A549 (cell line): ENCODE results near the gene ZFP36L1. TPM values are rescaled to one million over a fixed set of nuclear protein-coding genes. Genes with fewer than 3 reads are reported as not detected.

ENCODE experiments used
- ATAC-seq, 2 experiments: fragments of 200-7000 bp in 1 of 2; fragments of >200 bp in 1 of 2; cut with Nextera tagmentation in 1 of 2; cut with Tn5 transposase in 1 of 2; 3 replicates each; pipeline versions ENCODE4 v1.8.0 to v1.9.1; 2018 to 2020; ENCODE audit warnings: mild to moderate bottlenecking in 1 of 2, moderate library complexity in 1 of 2
- CTCF ChIA-PET: fragments of 300-600 bp; sonication (Branson Sonifier 250); formaldehyde crosslinking; extraction: SDS; loops from one replicate; lab custom pipeline; 2021; ENCODE audit warnings: antibody characterized with exemption, inconsistent platforms; lab: Yijun Ruan, JAX
- POLR2A ChIA-PET: fragments of 350-600 bp; formaldehyde crosslinking; extraction: SDS; loops from one replicate; lab custom pipeline; 2021; ENCODE audit warnings: antibody characterized with exemption, inconsistent platforms; lab: Yijun Ruan, JAX
- DNase-seq, 2 experiments: peaks; one replicate each; pipeline versions ENCODE4 v3.0.0 to v3.0.0-alpha.2; 2011 to 2016; ENCODE audit warnings: low read depth in 1 of 2, low spot score in 1 of 2
- FAIRE-seq: peaks from 2 replicates; lab custom pipeline; 2011; peaks lifted over from hg19 to GRCh38; lab: Jason Lieb, UNC
- H3K27ac ChIP-seq, 2 experiments: fragments of >200 bp; sonication (Bioruptor Twin); formaldehyde crosslinking; 3 replicates each; pipeline ENCODE4 v1.5.1; 2016 to 2017
- H3K4me1 ChIP-seq: fragments of >200 bp; sonication (Bioruptor Twin); formaldehyde crosslinking; 3 replicates; pipeline ENCODE4 v1.6.1; 2016
- H3K4me2 ChIP-seq: fragments of >200 bp; sonication (Bioruptor Twin); formaldehyde crosslinking; 3 replicates; pipeline ENCODE4 v1.6.1; 2016
- H3K4me3 ChIP-seq: fragments of >200 bp; sonication (Bioruptor Twin); formaldehyde crosslinking; 3 replicates; pipeline ENCODE4 v1.5.1; 2016
- H3K9me3 ChIP-seq: fragments of >200 bp; sonication (Bioruptor Twin); formaldehyde crosslinking; 3 replicates; pipeline ENCODE4 v1.6.1; 2016
- ATOH8 ChIP-seq: fragments of 250-450 bp; sonication (Bioruptor Pico); IDR thresholded peaks from 2 replicates; pipeline ENCODE4 v1.5.0; 2020; ENCODE audit warnings: low read depth, mild to moderate bottlenecking, moderate library complexity
- BCL3 ChIP-seq: fragments of >200 bp; sonication (Bioruptor Twin); formaldehyde crosslinking; IDR thresholded peaks from 3 replicates; pipeline ENCODE4 v1.6.1; 2016
- CBX2 ChIP-seq: fragments of 200-600 bp; sonication (generic); IDR thresholded peaks from 2 replicates; pipeline ENCODE4 v1.6.1; 2016; ENCODE audit warnings: low read depth, mild to moderate bottlenecking, borderline replicate concordance
- CEBPB ChIP-seq, 2 experiments: fragments of >200 bp in 1 of 2; sonication (Bioruptor Twin) in 1 of 2; formaldehyde crosslinking in 1 of 2; IDR thresholded peaks; 2 replicates each; pipeline ENCODE4 v1.6.1; 2012 to 2016
- CHD2 ChIP-seq: fragments of 150-350 bp; IDR thresholded peaks from 2 replicates; pipeline ENCODE4 v1.6.1; 2014; ENCODE audit warnings: low read length; ENCODE audit not compliant: partially characterized antibody
- CHD4 ChIP-seq: fragments of 200-600 bp; sonication (generic); IDR thresholded peaks from 2 replicates; pipeline ENCODE4 v1.6.1; 2016; ENCODE audit warnings: antibody characterized with exemption, mild to moderate bottlenecking, borderline replicate concordance
- ELK1 ChIP-seq: fragments of 150-350 bp; IDR thresholded peaks from 2 replicates; pipeline ENCODE4 v1.6.1; 2014; ENCODE audit warnings: low read depth, mild to moderate bottlenecking, low read length
- FOSB ChIP-seq: fragments of 250-450 bp; sonication (Bioruptor Pico); IDR thresholded peaks from 2 replicates; pipeline ENCODE4 v1.5.0; 2020; ENCODE audit warnings: mild to moderate bottlenecking, moderate library complexity
- HDAC2 ChIP-seq: fragments of 200-600 bp; sonication (generic); IDR thresholded peaks from 2 replicates; pipeline ENCODE4 v1.6.1; 2016
- HES2 ChIP-seq: fragments of >200 bp; sonication (Bioruptor Twin); formaldehyde crosslinking; IDR thresholded peaks from 2 replicates; pipeline ENCODE4 v1.6.1; 2016
- HOXB13 ChIP-seq: fragments of 250-450 bp; sonication (Bioruptor Pico); IDR thresholded peaks from 2 replicates; pipeline ENCODE4 v1.5.0; 2020; ENCODE audit warnings: low read depth, mild to moderate bottlenecking, moderate library complexity
- HOXB5 ChIP-seq: fragments of 250-450 bp; sonication (Bioruptor Pico); IDR thresholded peaks from 2 replicates; pipeline ENCODE4 v1.5.0; 2020; ENCODE audit warnings: mild to moderate bottlenecking, moderate library complexity
- JUN ChIP-seq, 2 experiments: fragments of >200 bp; sonication (Bioruptor Twin); formaldehyde crosslinking; IDR thresholded peaks; 2 replicates in 1 of 2; 3 replicates in 1 of 2; pipeline ENCODE4 v1.6.1; 2016 to 2017
- KDM5A ChIP-seq: fragments of 200-600 bp; sonication (generic); IDR thresholded peaks from 2 replicates; pipeline ENCODE4 v1.6.1; 2016; ENCODE audit warnings: antibody characterized with exemption, mild to moderate bottlenecking
- NFE2L2 ChIP-seq: fragments of 150-350 bp; conservative IDR thresholded peaks from 2 replicates; pipeline ENCODE4 v1.6.1; 2014; ENCODE audit warnings: low read length
- PBX3 ChIP-seq: IDR thresholded peaks from 2 replicates; pipeline ENCODE4 v1.6.1; 2012
- RARB ChIP-seq: fragments of 250-450 bp; sonication (Bioruptor Pico); IDR thresholded peaks from 2 replicates; pipeline ENCODE4 v1.8.0; 2021; ENCODE audit warnings: mild to moderate bottlenecking, moderate library complexity
- REST ChIP-seq: fragments of 200-600 bp; sonication (generic); IDR thresholded peaks from 2 replicates; pipeline ENCODE4 v1.6.1; 2016; ENCODE audit warnings: antibody characterized with exemption, mild to moderate bottlenecking, moderate library complexity
- USF2 ChIP-seq: fragments of 450-650 bp; IDR thresholded peaks from 2 replicates; pipeline ENCODE4 v1.6.1; 2014; ENCODE audit warnings: antibody characterized with exemption
- ZC3H11A ChIP-seq: fragments of 450-650 bp; IDR thresholded peaks from 2 replicates; pipeline ENCODE4 v1.6.1; 2014; ENCODE audit warnings: antibody characterized with exemption, mild to moderate bottlenecking
- ZNF302 ChIP-seq: fragments of 250-450 bp; sonication (Bioruptor Pico); IDR thresholded peaks from 2 replicates; pipeline ENCODE4 v1.9.0; 2021; ENCODE audit warnings: inconsistent platforms, mild to moderate bottlenecking, moderate library complexity
- WGBS: methylation state at CpG from one replicate; pipeline ENCODE4 v1.1.6; 2017; ENCODE audit errors: missing lambda C conversion rate; 5-methylcytosine and 5-hydroxymethylcytosine counted together
- polyA plus RNA-seq, 4 experiments: library from polyadenylated mRNA; depleted of rRNA in 3 of 4; stranded (reverse); fragments of >200 nt; fragmentation: RNase III in 1 of 4; extraction: RNeasy Plus Mini Kit Qiagen cat#74134 plus additional on column Dnase treatment in 1 of 4; gene quantifications; 2 replicates in 3 of 4; 3 replicates in 1 of 4; pipeline ENCODE4 v1.2.3, GENCODE V29; 2011 to 2017

ZFP36L1 gene
- polyA plus RNA-seq, 2 of the 4 experiments (the other 2 are of a cell fraction), result 76.4 to 114 TPM

- TF ChIP-seq HOXB13 (no peak), KDM5A (no peak), CBX2 (no peak), FOSB (no peak), HDAC2 (no peak)
Measured at GRCh38 chr14:68822926-68823325, 30.1 kb upstream of the ZFP36L1 start (continued).

GRCh38 chr14:68822132-68822651 is 29.3 kb upstream of the ZFP36L1 start:
- TF ChIP-seq CHD2, result no peak
- no peak for TF ChIP-seq ATOH8 (CRISPR knock-in tag)
- TF ChIP-seq ELK1, result no peak
- no peak for TF ChIP-seq ZNF302 (CRISPR knock-in tag)
- no peak for TF ChIP-seq PBX3
- no peak for TF ChIP-seq HOXB13
- no peak for TF ChIP-seq NFE2L2
- TF ChIP-seq HOXB5 (CRISPR knock-in tag), result no peak
- no peak for TF ChIP-seq HDAC2
- no peak for TF ChIP-seq HES2
- TF ChIP-seq ZC3H11A, result no peak
- no peak for TF ChIP-seq JUN (IDR thresholded peaks at IDR 0.05)
- no peak for TF ChIP-seq BCL3
- TF ChIP-seq USF2, result no peak
- TF ChIP-seq CHD4, result no peak
- TF ChIP-seq RARB, result no peak
- no peak for TF ChIP-seq CEBPB (IDR thresholded peaks at IDR 0.05)
- TF ChIP-seq REST, result no peak
- POLR2A ChIA-PET, result no interaction called here
- Histone ChIP-seq H3K27ac (peak overlapping the region in 1 of 2 experiments; percentile 72; a peak in 2 of 6 replicates), H3K9me3 (no peaks in the 10 kb centered on the region), H3K4me1 (peaks cover 12% of the 10 kb centered on the region), H3K4me2 (no peak overlapping the region), H3K4me3 (no peak overlapping the region)
- ATAC-seq, result no peak
- CTCF ChIA-PET, result interaction anchor here (0.6 to 2.7 kb wide), 4 partner anchors 22 to 888 kb away, joined by 3 to 14 read pairs (median 6); no protein-coding TSS in a partner anchor
- WGBS, result 82% methylated on average over 4 of the region's 4 CpGs
- no peak for DNase-seq
- FAIRE-seq, result no peak
